DND-41 (cell line): ENCODE data around the gene SPTLC3.

Experiments
- EZH2 ChIP-seq: IDR thresholded peaks from 3 replicates; pipeline ENCODE4 v1.6.1; 2012; ENCODE audit warnings: borderline replicate concordance, low read depth, mild to moderate bottlenecking, moderate library complexity, low read length, inconsistent platforms; ENCODE audit not compliant: severe bottlenecking
- TF ChIP-seq, protein P1 (sequence below): IDR thresholded peaks from 2 replicates; pipeline ENCODE4 v1.5.1; 2012; ENCODE audit warnings: borderline replicate concordance, low read length, moderate library complexity, mild to moderate bottlenecking; ENCODE audit not compliant: poor library complexity, severe bottlenecking; ENCODE audit errors: extremely low read depth

DNA sequence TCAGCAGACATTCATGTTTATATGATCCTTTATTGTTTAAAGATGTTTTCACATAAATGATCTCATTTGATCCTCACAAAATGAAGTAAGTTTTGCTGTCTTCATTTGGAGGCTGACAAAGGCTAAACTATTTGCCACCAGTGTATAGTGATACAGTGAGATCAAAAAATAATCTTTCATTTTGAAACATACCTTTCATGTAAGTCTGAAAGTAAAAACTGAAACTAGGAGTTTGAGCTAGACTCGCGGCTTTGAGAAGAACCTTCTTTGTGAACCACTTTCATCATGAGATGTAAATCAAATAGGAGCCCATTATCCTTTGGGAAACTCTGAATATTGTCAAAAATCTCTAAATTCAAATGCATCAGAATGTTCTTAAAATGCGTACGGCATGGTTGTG is 40.3 kb upstream of the SPTLC3 start:
- TF ChIP-seq, protein P1, sequence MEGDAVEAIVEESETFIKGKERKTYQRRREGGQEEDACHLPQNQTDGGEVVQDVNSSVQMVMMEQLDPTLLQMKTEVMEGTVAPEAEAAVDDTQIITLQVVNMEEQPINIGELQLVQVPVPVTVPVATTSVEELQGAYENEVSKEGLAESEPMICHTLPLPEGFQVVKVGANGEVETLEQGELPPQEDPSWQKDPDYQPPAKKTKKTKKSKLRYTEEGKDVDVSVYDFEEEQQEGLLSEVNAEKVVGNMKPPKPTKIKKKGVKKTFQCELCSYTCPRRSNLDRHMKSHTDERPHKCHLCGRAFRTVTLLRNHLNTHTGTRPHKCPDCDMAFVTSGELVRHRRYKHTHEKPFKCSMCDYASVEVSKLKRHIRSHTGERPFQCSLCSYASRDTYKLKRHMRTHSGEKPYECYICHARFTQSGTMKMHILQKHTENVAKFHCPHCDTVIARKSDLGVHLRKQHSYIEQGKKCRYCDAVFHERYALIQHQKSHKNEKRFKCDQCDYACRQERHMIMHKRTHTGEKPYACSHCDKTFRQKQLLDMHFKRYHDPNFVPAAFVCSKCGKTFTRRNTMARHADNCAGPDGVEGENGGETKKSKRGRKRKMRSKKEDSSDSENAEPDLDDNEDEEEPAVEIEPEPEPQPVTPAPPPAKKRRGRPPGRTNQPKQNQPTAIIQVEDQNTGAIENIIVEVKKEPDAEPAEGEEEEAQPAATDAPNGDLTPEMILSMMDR: no peak
- TF ChIP-seq EZH2: no peak
